Neural cell (in vitro differentiated cells): Measurements from ENCODE around the gene LGALS3BP. TPM values are rescaled to one million over a fixed set of nuclear protein-coding genes. Genes with fewer than 3 reads are reported as not detected.

Source experiments
- H2AFZ ChIP-seq: fragments of 200-600, 300-800 bp; sonication (generic), shearing (Covaris generic); 2 replicates; pipeline ENCODE4 v1.6.0; 2014; ENCODE audit warnings: low read depth, mild to moderate bottlenecking, antibody characterized with exemption, low read length, moderate library complexity
- H3F3A ChIP-seq: fragments of 200-600 bp; shearing (Covaris generic); 2 replicates; pipeline ENCODE4 v1.6.1; 2016; ENCODE audit warnings: mild to moderate bottlenecking, moderate library complexity, mixed read lengths, antibody characterized with exemption, low read length; ENCODE audit not compliant: insufficient read depth, poor library complexity, severe bottlenecking
- H3K27ac ChIP-seq: fragments of 200-600, 300-800 bp; sonication (generic), shearing (Covaris generic); 2 replicates; pipeline ENCODE4 v1.5.1; 2014; ENCODE audit warnings: mild to moderate bottlenecking, low read length, moderate library complexity
- H3K27me3 ChIP-seq: fragments of 300-800, 200-600 bp; sonication (generic), shearing (Covaris generic); 2 replicates; pipeline ENCODE4 v1.6.0; 2014; ENCODE audit warnings: mild to moderate bottlenecking, low read depth, low read length, moderate library complexity; ENCODE audit not compliant: insufficient read depth
- H3K36me3 ChIP-seq: fragments of 300-800, 200-600 bp; sonication (generic), shearing (Covaris generic); 2 replicates; pipeline ENCODE4 v1.5.1; 2014; ENCODE audit warnings: mild to moderate bottlenecking, antibody characterized with exemption, low read length, moderate library complexity; ENCODE audit not compliant: insufficient read depth
- H3K4me2 ChIP-seq: fragments of 300-800, 200-600 bp; sonication (generic), shearing (Covaris generic); 2 replicates; pipeline ENCODE4 v1.6.0; 2014; ENCODE audit warnings: mild to moderate bottlenecking, low read length
- H3K4me3 ChIP-seq: fragments of 300-800, 200-600 bp; sonication (generic), shearing (Covaris generic); 2 replicates; pipeline ENCODE4 v1.5.1; 2014; ENCODE audit warnings: mild to moderate bottlenecking, low read length, moderate library complexity
- H3K79me2 ChIP-seq: fragments of 200-600 bp; shearing (Covaris generic); replicated peaks from 2 replicates; pipeline ENCODE4 v1.6.0; 2014; ENCODE audit warnings: mild to moderate bottlenecking, low read length, moderate library complexity; ENCODE audit not compliant: insufficient read depth
- H3K9ac ChIP-seq: fragments of 300-800, 200-600 bp; sonication (generic), shearing (Covaris generic); 2 replicates; pipeline ENCODE4 v1.6.1; 2016; ENCODE audit warnings: mild to moderate bottlenecking, low read length, mixed read lengths
- H3K9me2 ChIP-seq: fragments of 200-600 bp; shearing (Covaris generic); 2 replicates; pipeline ENCODE4 v1.6.1; 2016; ENCODE audit warnings: mild to moderate bottlenecking, low read length, mixed read lengths; ENCODE audit not compliant: insufficient read depth
- H3K9me3 ChIP-seq: fragments of 200-600, 300-800 bp; sonication (generic), shearing (Covaris generic); 2 replicates; pipeline ENCODE4 v1.6.1; 2016; ENCODE audit warnings: mild to moderate bottlenecking, mixed run types, low read length, moderate library complexity, mixed read lengths
- H4K20me1 ChIP-seq: fragments of 200-600 bp; shearing (Covaris generic); 2 replicates; pipeline ENCODE4 v1.6.1; 2016; ENCODE audit warnings: mild to moderate bottlenecking, mixed run types; ENCODE audit not compliant: insufficient read depth
- EP300 ChIP-seq: fragments of 450-650 bp; conservative IDR thresholded peaks from 2 replicates; pipeline ENCODE4 v1.6.1; 2014; ENCODE audit warnings: antibody characterized with exemption, mild to moderate bottlenecking, moderate library complexity; ENCODE audit not compliant: poor library complexity, severe bottlenecking
- EZH2 ChIP-seq: fragments of 200-600, 300-800 bp; shearing (Covaris generic), sonication (generic); IDR thresholded peaks from 2 replicates; pipeline ENCODE4 v1.6.1; 2014; ENCODE audit warnings: antibody characterized with exemption, low read length, borderline replicate concordance, mild to moderate bottlenecking; ENCODE audit not compliant: insufficient read depth, poor library complexity, severe bottlenecking
- MXI1 ChIP-seq: fragments of 450-650 bp; conservative IDR thresholded peaks from 2 replicates; pipeline ENCODE4 v1.6.1; 2014; ENCODE audit warnings: antibody characterized with exemption, mild to moderate bottlenecking; ENCODE audit not compliant: poor library complexity, severe bottlenecking
- POLR2AphosphoS5 ChIP-seq: IDR thresholded peaks from 2 replicates; pipeline ENCODE4 v1.6.1; 2012
- RAD21 ChIP-seq: fragments of 450-650 bp; conservative IDR thresholded peaks from 2 replicates; pipeline ENCODE4 v1.6.1; 2014; ENCODE audit warnings: antibody characterized with exemption, mild to moderate bottlenecking, moderate library complexity
- SMC3 ChIP-seq: fragments of 450-650 bp; conservative IDR thresholded peaks from 2 replicates; pipeline ENCODE4 v1.6.1; 2014; ENCODE audit warnings: antibody characterized with exemption, mild to moderate bottlenecking, moderate library complexity; ENCODE audit not compliant: poor library complexity
- TAF1 ChIP-seq: IDR thresholded peaks from 2 replicates; pipeline ENCODE4 v1.6.1; 2012; ENCODE audit warnings: low read depth
- polyA plus RNA-seq: library from polyadenylated mRNA; depleted of rRNA; stranded (reverse); fragments of >200 nt; gene quantifications from 2 replicates; pipeline ENCODE4 v1.2.3, GENCODE V29; 2014
- TF ChIP-seq, protein P1 (sequence below): fragments of 450-650 bp; IDR thresholded peaks from 2 replicates; pipeline ENCODE4 v1.5.1; 2014; ENCODE audit warnings: antibody characterized with exemption, mild to moderate bottlenecking, moderate library complexity; ENCODE audit not compliant: poor library complexity, severe bottlenecking
- TF ChIP-seq, protein P2 (sequence below): IDR thresholded peaks from 2 replicates; pipeline ENCODE4 v1.6.1; 2012; ENCODE audit warnings: borderline replicate concordance

The LGALS3BP gene
- polyA plus RNA-seq, 1 donor from 2014 or later = 5.4 TPM

DNA sequence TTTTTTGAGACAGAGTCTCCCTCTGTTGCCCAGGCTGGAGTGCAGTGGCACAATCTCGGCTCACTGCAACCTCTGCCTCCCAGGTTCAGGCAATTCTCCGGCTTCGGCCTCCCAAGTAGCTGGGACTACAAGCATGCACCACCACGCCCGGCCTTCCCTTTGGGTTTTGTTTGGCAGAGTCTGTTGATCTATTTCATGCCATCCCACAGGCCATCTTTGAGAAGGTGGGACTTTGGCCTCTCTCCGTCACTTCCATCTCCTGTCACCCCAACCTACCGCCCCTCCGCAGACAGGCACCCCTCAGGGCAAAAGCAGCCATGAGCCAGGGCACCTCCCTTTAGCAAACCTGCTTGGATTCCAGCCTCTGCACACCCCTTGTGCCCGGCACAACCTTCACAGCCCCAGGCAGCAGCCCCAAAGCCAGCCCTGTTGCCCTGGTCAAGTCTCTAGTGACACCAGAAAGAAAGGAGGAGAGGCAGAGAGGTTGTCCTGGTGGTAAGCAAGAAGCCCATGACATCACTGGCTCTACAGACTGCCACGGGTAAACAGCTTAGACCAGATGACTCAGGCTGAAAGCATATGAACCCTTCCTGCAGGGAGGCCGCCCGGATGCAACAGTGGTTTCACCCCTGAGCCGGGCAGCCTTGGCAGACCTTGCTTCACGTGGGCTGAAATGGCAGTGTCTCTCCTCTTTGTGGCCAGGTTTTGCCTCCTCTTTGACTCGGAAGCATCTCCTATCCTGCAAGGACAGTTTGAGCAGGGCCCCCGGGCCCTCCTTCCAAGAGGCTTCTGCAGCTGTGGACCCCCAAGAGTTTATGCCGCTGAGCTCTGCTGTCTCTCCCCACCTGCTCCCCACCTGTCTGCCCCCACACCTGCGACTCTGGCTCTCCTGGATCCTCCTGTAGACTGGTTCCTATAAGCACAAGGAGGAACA is 46.4 kb downstream of the LGALS3BP start:
- Histone ChIP-seq H3K27me3 (no peaks in the 10 kb centered on the region), H3K79me2 (no peaks in the 10 kb centered on the region), H3K9me2 (no peaks in the 10 kb centered on the region), H3K4me3 (no peak overlapping the region), H3K27ac (peak overlapping the region; percentile 23), H3K9ac (no peak overlapping the region), H3K36me3 (no peaks in the 10 kb centered on the region), H4K20me1 (no peaks in the 10 kb centered on the region), H3F3A (no peaks in the 10 kb centered on the region), H2AFZ (no peak overlapping the region), H3K9me3 (no peaks in the 10 kb centered on the region), H3K4me2 (no peak overlapping the region)
- TF ChIP-seq TAF1 = no peak
- TF ChIP-seq EZH2 = no peak
- TF ChIP-seq EP300 = no peak
- TF ChIP-seq POLR2AphosphoS5 = no peak
- TF ChIP-seq MXI1 = no peak
- TF ChIP-seq, protein P1, sequence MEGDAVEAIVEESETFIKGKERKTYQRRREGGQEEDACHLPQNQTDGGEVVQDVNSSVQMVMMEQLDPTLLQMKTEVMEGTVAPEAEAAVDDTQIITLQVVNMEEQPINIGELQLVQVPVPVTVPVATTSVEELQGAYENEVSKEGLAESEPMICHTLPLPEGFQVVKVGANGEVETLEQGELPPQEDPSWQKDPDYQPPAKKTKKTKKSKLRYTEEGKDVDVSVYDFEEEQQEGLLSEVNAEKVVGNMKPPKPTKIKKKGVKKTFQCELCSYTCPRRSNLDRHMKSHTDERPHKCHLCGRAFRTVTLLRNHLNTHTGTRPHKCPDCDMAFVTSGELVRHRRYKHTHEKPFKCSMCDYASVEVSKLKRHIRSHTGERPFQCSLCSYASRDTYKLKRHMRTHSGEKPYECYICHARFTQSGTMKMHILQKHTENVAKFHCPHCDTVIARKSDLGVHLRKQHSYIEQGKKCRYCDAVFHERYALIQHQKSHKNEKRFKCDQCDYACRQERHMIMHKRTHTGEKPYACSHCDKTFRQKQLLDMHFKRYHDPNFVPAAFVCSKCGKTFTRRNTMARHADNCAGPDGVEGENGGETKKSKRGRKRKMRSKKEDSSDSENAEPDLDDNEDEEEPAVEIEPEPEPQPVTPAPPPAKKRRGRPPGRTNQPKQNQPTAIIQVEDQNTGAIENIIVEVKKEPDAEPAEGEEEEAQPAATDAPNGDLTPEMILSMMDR = no peak
- TF ChIP-seq, protein P2, sequence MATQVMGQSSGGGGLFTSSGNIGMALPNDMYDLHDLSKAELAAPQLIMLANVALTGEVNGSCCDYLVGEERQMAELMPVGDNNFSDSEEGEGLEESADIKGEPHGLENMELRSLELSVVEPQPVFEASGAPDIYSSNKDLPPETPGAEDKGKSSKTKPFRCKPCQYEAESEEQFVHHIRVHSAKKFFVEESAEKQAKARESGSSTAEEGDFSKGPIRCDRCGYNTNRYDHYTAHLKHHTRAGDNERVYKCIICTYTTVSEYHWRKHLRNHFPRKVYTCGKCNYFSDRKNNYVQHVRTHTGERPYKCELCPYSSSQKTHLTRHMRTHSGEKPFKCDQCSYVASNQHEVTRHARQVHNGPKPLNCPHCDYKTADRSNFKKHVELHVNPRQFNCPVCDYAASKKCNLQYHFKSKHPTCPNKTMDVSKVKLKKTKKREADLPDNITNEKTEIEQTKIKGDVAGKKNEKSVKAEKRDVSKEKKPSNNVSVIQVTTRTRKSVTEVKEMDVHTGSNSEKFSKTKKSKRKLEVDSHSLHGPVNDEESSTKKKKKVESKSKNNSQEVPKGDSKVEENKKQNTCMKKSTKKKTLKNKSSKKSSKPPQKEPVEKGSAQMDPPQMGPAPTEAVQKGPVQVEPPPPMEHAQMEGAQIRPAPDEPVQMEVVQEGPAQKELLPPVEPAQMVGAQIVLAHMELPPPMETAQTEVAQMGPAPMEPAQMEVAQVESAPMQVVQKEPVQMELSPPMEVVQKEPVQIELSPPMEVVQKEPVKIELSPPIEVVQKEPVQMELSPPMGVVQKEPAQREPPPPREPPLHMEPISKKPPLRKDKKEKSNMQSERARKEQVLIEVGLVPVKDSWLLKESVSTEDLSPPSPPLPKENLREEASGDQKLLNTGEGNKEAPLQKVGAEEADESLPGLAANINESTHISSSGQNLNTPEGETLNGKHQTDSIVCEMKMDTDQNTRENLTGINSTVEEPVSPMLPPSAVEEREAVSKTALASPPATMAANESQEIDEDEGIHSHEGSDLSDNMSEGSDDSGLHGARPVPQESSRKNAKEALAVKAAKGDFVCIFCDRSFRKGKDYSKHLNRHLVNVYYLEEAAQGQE = no peak
- no peak for TF ChIP-seq SMC3
- TF ChIP-seq RAD21 = no peak

DNA sequence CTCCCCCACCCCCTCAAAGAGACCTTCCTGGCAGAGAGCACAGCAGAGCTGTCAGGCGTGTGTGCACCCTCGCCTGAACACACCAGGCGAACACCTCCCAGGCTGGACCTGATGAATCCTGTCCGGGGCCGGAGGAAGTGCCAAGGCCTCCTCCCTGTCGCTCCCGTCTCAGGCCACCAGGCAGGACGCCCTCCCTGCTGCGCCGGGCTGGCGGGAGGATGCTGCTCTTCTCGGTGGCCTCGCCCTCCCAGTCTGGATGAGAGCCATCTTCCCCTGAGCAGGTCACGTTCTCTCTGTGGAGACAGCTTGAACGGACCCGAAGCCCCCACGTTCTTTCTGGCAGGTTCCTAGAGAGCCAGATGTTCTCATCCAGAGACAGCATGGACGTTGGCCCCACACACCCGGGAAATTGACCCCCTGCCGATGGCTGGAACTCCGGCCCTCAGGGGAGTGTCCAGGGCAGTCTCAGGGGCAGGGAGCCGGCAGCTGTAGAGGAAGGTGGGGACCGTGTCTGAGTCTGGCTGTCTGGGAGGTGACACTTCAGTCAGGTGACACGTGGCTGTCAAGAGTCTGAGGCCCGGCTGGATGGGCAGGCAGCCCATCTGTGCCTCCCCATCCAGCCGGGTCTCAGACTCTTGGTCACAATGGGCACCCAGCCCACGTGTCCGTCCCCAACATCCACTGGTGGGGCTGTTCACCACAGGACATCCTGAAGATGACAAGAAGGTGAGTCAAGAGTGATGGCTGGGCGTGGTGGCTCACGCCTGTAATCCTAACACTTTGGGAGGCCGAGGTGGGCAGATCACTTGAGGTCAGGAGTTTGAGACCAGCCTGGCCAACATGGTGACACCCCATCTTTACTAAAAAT is 49.6 kb downstream of the LGALS3BP start:
- Histone ChIP-seq H3K36me3 (no peaks in the 10 kb centered on the region), H3K9me3 (no peaks in the 10 kb centered on the region), H3K4me3 (no peak overlapping the region), H3K9me2 (no peaks in the 10 kb centered on the region), H3K4me2 (no peak overlapping the region), H3K9ac (no peak overlapping the region), H4K20me1 (no peaks in the 10 kb centered on the region), H3K79me2 (peaks cover 5% of the 10 kb centered on the region), H3K27ac (no peak overlapping the region), H3F3A (no peaks in the 10 kb centered on the region), H2AFZ (no peak overlapping the region), H3K27me3 (no peaks in the 10 kb centered on the region)
- TF ChIP-seq RAD21 = no peak
